ENCODE results near the gene AURKAIP1.
A peak's percentile ranks its signal among the peaks of the same experiment; 100 is the strongest.

Gene AURKAIP1

GRCh38 chr1:1347663-1348419, 27.2 kb downstream of the AURKAIP1 start:
- DNase-seq (ENCODE audit: low spot score) = no peak

GRCh38 chr1:1347026-1347595, 27.9 kb downstream of the AURKAIP1 start:
- DNase-seq (ENCODE audit: low spot score) = no peak

GRCh38 chr1:1346501-1346890, 28.5 kb downstream of the AURKAIP1 start:
- DNase-seq (ENCODE audit: low spot score) = no peak

- DNase-seq (ENCODE audit: low spot score) = no peak
Observed at GRCh38 chr1:1345860-1346500, 29.0 kb downstream of the AURKAIP1 start.

GRCh38 chr1:1345384-1345783, 29.6 kb downstream of the AURKAIP1 start:
- DNase-seq (ENCODE audit: low spot score) = no peak

GRCh38 chr1:1344655-1345361, 30.2 kb downstream of the AURKAIP1 start:
- DNase-seq (ENCODE audit: low spot score) = peak; percentile 58

GRCh38 chr1:1343811-1344421, 31.1 kb downstream of the AURKAIP1 start:
- no peak for DNase-seq (ENCODE audit: low spot score)

GRCh38 chr1:1342584-1343115, 32.4 kb downstream of the AURKAIP1 start:
- no peak for DNase-seq (ENCODE audit: low spot score)

GRCh38 chr1:1342061-1342562, 32.9 kb downstream of the AURKAIP1 start:
- DNase-seq (ENCODE audit: low spot score) = no peak

GRCh38 chr1:1341549-1342021, 33.4 kb downstream of the AURKAIP1 start:
- no peak for DNase-seq (ENCODE audit: low spot score)

- no peak for DNase-seq (ENCODE audit: low spot score)
Observed at GRCh38 chr1:1340791-1341548, 34.0 kb downstream of the AURKAIP1 start.

GRCh38 chr1:1340185-1340584, 34.8 kb downstream of the AURKAIP1 start:
- DNase-seq (ENCODE audit: low spot score) = no peak

- DNase-seq (ENCODE audit: low spot score) = no peak
Observed at GRCh38 chr1:1338278-1338677, 36.7 kb downstream of the AURKAIP1 start.

GRCh38 chr1:1337793-1338147, 37.2 kb downstream of the AURKAIP1 start:
- DNase-seq (ENCODE audit: low spot score) = peak; percentile 29

- no peak for DNase-seq (ENCODE audit: low spot score)
Observed at GRCh38 chr1:1336931-1337792, 37.8 kb downstream of the AURKAIP1 start.

GRCh38 chr1:1336446-1336845, 38.6 kb downstream of the AURKAIP1 start:
- no peak for DNase-seq (ENCODE audit: low spot score)

GRCh38 chr1:1335792-1336248, 39.2 kb downstream of the AURKAIP1 start:
- no peak for DNase-seq (ENCODE audit: low spot score)

GRCh38 chr1:1335283-1335682, 39.7 kb downstream of the AURKAIP1 start:
- DNase-seq (ENCODE audit: low spot score) = no peak

- no peak for DNase-seq (ENCODE audit: low spot score)
Observed at GRCh38 chr1:1334835-1335234, 40.2 kb downstream of the AURKAIP1 start.
